ENCODE results near the gene LTK. TPM values are rescaled to one million over a fixed set of nuclear protein-coding genes. Genes with fewer than 3 reads are reported as not detected.

The LTK gene
- total and polyA plus RNA-seq, 2 donors (not counting 1 experiment from before 2014, with no cell fraction given) = 4.4 to 9.7 TPM

DNA sequence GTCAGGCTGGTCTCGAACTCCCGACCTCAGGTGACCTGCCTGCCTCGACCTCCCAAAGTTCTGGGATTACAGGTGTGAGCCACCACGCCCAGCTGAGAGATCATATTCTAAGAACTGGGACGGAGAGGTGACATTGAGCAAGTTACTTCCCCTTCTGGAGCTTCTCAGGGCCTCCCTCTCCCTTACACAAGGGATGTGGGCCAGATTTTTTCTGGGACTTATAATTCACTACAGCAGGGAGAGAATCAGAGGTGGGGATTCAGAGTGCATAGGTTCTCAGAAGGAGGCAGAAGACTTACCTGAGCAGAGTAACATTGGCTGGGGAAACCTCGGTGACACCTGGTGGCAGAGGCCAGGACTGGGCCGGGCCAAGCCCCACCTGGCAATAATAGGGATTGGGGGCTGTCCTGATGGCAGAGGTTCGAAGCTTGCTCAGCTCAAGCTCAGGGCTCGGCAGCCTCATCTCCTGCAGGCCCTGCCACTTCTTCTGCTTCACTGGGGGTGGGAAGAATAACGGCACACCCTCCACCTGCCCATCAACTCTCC lies 6.8 kb downstream of the LTK start:
- Histone ChIP-seq H3K4me1 (ENCODE audit: control insufficient read depth in 2 of 2, insufficient read depth in 2 of 2, low read length in 2 of 2) (peaks cover 20 to 21% of the 10 kb centered on the region in 2 donors), H3K27ac (ENCODE audit: low read length in 2 of 2) (no peak overlapping the region), H3K36me3 (replicated peaks in 1 of 2; ENCODE audit: control extremely low read depth in 1 of 2, control insufficient read depth in 1 of 2, extremely low read depth in 1 of 2, insufficient read depth in 2 of 2, low read length in 1 of 2) (no peaks in the 10 kb centered on the region), H4K20me1 (ENCODE audit: control insufficient read depth, insufficient read depth, low read length, poor library complexity, severe bottlenecking) (no peaks in the 10 kb centered on the region), H3K9ac (ENCODE audit: low read length) (no peak overlapping the region), H3K27me3 (replicated peaks in 1 of 4; ENCODE audit: control extremely low read depth in 1 of 4, control insufficient read depth in 3 of 4, insufficient read depth in 4 of 4, low read length in 3 of 4) (peaks cover 0 to 20% (median 8%) of the 10 kb centered on the region in 4 experiments), H2AFZ (ENCODE audit: insufficient read depth, low read depth, low read length, poor library complexity, severe bottlenecking) (no peak overlapping the region), H3K4me2 (replicated peaks; ENCODE audit: low read depth, low read length, poor library complexity, severe bottlenecking) (no peak overlapping the region), H3K79me2 (ENCODE audit: control insufficient read depth, insufficient read depth, low read length) (no peaks in the 10 kb centered on the region), H3K4me3 (ENCODE audit: control extremely low read depth in 1 of 5, extremely low read depth in 1 of 5, insufficient read depth in 1 of 5, low read depth in 2 of 5, low read length in 4 of 5) (no peak overlapping the region), H3K9me3 (ENCODE audit: control extremely low read depth in 1 of 3, control insufficient read depth in 2 of 3, insufficient read depth in 1 of 3, low read length in 2 of 3) (peaks cover 0 to 1% (median 0%) of the 10 kb centered on the region in 3 donors)
- Mint-ChIP-seq H3K4me1 (peaks cover 15% of the 10 kb centered on the region), H3K9me3 (ENCODE audit: insufficient read depth) (no peaks in the 10 kb centered on the region), H3K27ac (no peak overlapping the region), H3K4me3 (no peak overlapping the region), H3K27me3 (peaks cover 6% of the 10 kb centered on the region)
- ATAC-seq (ENCODE audit: low read depth) (no peak), DNase-seq (no peak)
- CTCF ChIA-PET = interaction anchor here (0.6 to 2.6 kb wide), 3 partner anchors 41 to 224 kb away, joined by 3 to 15 read pairs (median 3); no protein-coding TSS in a partner anchor
- POLR2A ChIA-PET = no interaction called here
- intact Hi-C loops (cut with micrococcal nuclease) = loop anchor here (1.0 kb wide), 1 partner anchor 42 kb away; no protein-coding TSS in a partner anchor
- TF ChIP-seq EZH2 (IDR thresholded peaks at IDR 0.05; ENCODE audit: borderline replicate concordance, insufficient read depth, low read depth, low read length, poor library complexity, severe bottlenecking) (no peak), CTCF (IDR thresholded peaks at IDR 0.05) (no peak)
- WGBS (ENCODE audit: insufficient coverage) = 83% methylated on average over 9 of the region's 10 CpGs

GRCh38 chr15:41505776-41506175 lies 7.9 kb downstream of the LTK start:
- Histone ChIP-seq H3K4me1 (ENCODE audit: control insufficient read depth in 2 of 2, insufficient read depth in 2 of 2, low read length in 2 of 2) (peaks cover 24 to 25% of the 10 kb centered on the region in 2 donors), H3K79me2 (ENCODE audit: control insufficient read depth, insufficient read depth, low read length) (no peaks in the 10 kb centered on the region), H3K9me3 (ENCODE audit: control extremely low read depth in 1 of 3, control insufficient read depth in 2 of 3, insufficient read depth in 1 of 3, low read length in 2 of 3) (peaks cover 0 to 5% (median 0%) of the 10 kb centered on the region in 3 donors), H3K9ac (ENCODE audit: low read length) (no peak overlapping the region), H3K4me3 (ENCODE audit: control extremely low read depth in 1 of 5, extremely low read depth in 1 of 5, insufficient read depth in 1 of 5, low read depth in 2 of 5, low read length in 4 of 5) (no peak overlapping the region), H4K20me1 (ENCODE audit: control insufficient read depth, insufficient read depth, low read length, poor library complexity, severe bottlenecking) (peaks cover 4% of the 10 kb centered on the region), H3K27me3 (replicated peaks in 1 of 4; ENCODE audit: control extremely low read depth in 1 of 4, control insufficient read depth in 3 of 4, insufficient read depth in 4 of 4, low read length in 3 of 4) (peaks cover 0 to 24% (median 11%) of the 10 kb centered on the region in 4 experiments), H2AFZ (ENCODE audit: insufficient read depth, low read depth, low read length, poor library complexity, severe bottlenecking) (no peak overlapping the region), H3K4me2 (replicated peaks; ENCODE audit: low read depth, low read length, poor library complexity, severe bottlenecking) (no peak overlapping the region), H3K36me3 (replicated peaks in 1 of 2; ENCODE audit: control extremely low read depth in 1 of 2, control insufficient read depth in 1 of 2, extremely low read depth in 1 of 2, insufficient read depth in 2 of 2, low read length in 1 of 2) (no peaks in the 10 kb centered on the region), H3K27ac (ENCODE audit: low read length in 2 of 2) (no peak overlapping the region)
- POLR2A ChIA-PET = no interaction called here
- Mint-ChIP-seq H3K4me1 (peaks cover 23% of the 10 kb centered on the region), H3K27me3 (peaks cover 11% of the 10 kb centered on the region), H3K9me3 (ENCODE audit: insufficient read depth) (no peaks in the 10 kb centered on the region), H3K4me3 (no peak overlapping the region), H3K27ac (no peak overlapping the region)
- CTCF ChIA-PET = no interaction called here
- intact Hi-C loops (cut with micrococcal nuclease) = no loop called here
- ATAC-seq (ENCODE audit: low read depth) (no peak), DNase-seq (no peak)
- TF ChIP-seq EZH2 (IDR thresholded peaks at IDR 0.05; ENCODE audit: borderline replicate concordance, insufficient read depth, low read depth, low read length, poor library complexity, severe bottlenecking) (no peak), CTCF (IDR thresholded peaks at IDR 0.05) (no peak)
- WGBS (ENCODE audit: insufficient coverage) = 93% methylated on average over 4 of the region's 4 CpGs

Measured in B cell (primary cell).